ACHN (cell line): Measurements from ENCODE around the gene SPDYE2.
"Not testable (repeated sequence)": the region's sequence is repeated elsewhere in the genome, so short reads cannot be mapped to it uniquely, and the experiment has no call there.

Experiments used
- DNase-seq: peaks from one replicate; pipeline ENCODE4 v3.0.0-alpha.2; 2015
- in situ Hi-C: cut with HindIII; loops from 2 replicates; pipeline ENCODE4 v1.10.0; 2017; ENCODE audit warnings: low sequenced_read_pairs, low pct_ligation_motif_present, low pct_unique_long_range_greater_than_20kb

Gene SPDYE2

GRCh38 chr7:102550808-102551422, at the start of gene SPDYE2:
TSS of gene SPDYE2 (plus strand) at chr7:102551226. CDS start at chr7:102553256, 2,030 bp downstream.
- in situ Hi-C loops, DNase-seq: not testable (repeated sequence)

GRCh38 chr7:102503141-102503540, 47.9 kb upstream of the SPDYE2 start:
- DNase-seq, in situ Hi-C loops: not testable (repeated sequence)

GRCh38 chr7:102505298-102506185, 45.5 kb upstream of the SPDYE2 start:
- in situ Hi-C loops, DNase-seq: not testable (repeated sequence)

- DNase-seq, in situ Hi-C loops: not testable (repeated sequence)
These were observed 43.5 kb upstream of the SPDYE2 start for GRCh38 chr7:102507410-102508088.

GRCh38 chr7:102510575-102510974, 40.5 kb upstream of the SPDYE2 start:
- DNase-seq, in situ Hi-C loops: not testable (repeated sequence)

GRCh38 chr7:102511860-102512522, 39.0 kb upstream of the SPDYE2 start:
- DNase-seq, in situ Hi-C loops: not testable (repeated sequence)

- in situ Hi-C loops: not testable (repeated sequence)
- peak; percentile 82 for DNase-seq
These were observed 38.3 kb upstream of the SPDYE2 start for GRCh38 chr7:102512642-102513221.

- in situ Hi-C loops, DNase-seq: not testable (repeated sequence)
These were observed 35.9 kb upstream of the SPDYE2 start for GRCh38 chr7:102514881-102515721.

GRCh38 chr7:102515889-102516288, 35.1 kb upstream of the SPDYE2 start:
- in situ Hi-C loops, DNase-seq: not testable (repeated sequence)

- in situ Hi-C loops, DNase-seq: not testable (repeated sequence)
These were observed 34.1 kb upstream of the SPDYE2 start for GRCh38 chr7:102516951-102517350.

- DNase-seq: peak; percentile 18
- in situ Hi-C loops: not testable (repeated sequence)
These were observed 33.4 kb upstream of the SPDYE2 start, which contains the start of gene RASA4B for GRCh38 chr7:102517550-102518147. TSS of gene RASA4B (minus strand) at chr7:102517777. CDS start at chr7:102517710, 67 bp downstream.

- in situ Hi-C loops, DNase-seq: not testable (repeated sequence)
These were observed 30.2 kb upstream of the SPDYE2 start for GRCh38 chr7:102520797-102521196.

GRCh38 chr7:102524803-102525202, 26.2 kb upstream of the SPDYE2 start:
- DNase-seq, in situ Hi-C loops: not testable (repeated sequence)

GRCh38 chr7:102527182-102527581, 23.8 kb upstream of the SPDYE2 start:
- in situ Hi-C loops, DNase-seq: not testable (repeated sequence)

GRCh38 chr7:102527822-102528793, 22.9 kb upstream of the SPDYE2 start:
- DNase-seq, in situ Hi-C loops: not testable (repeated sequence)

GRCh38 chr7:102531583-102531982, 19.4 kb upstream of the SPDYE2 start:
- DNase-seq, in situ Hi-C loops: not testable (repeated sequence)
